Activated CD4-positive, alpha-beta T cell treated with anti-CD3 and anti-CD28 coated beads for 36 hours (primary cell): ENCODE measurements around the gene GALNT13. TPM values are rescaled to one million over a fixed set of nuclear protein-coding genes. Genes with fewer than 3 reads are reported as not detected.

Experiments
- ATAC-seq: fragments of 200-7000 bp; cut with Tn5 transposase; one replicate; pipeline ENCODE4 v1.10.0; 2021; ENCODE audit warnings: mild to moderate bottlenecking, moderate library complexity
- CTCF ChIA-PET: fragments of 350-600 bp; sonication (Branson Sonifier 250); formaldehyde crosslinking; loops from one replicate; lab custom pipeline; 2021; ENCODE audit warnings: antibody characterized with exemption; lab: Charles Lee
- POLR2A ChIA-PET: fragments of 350-600 bp; sonication (Branson Sonifier 250); formaldehyde crosslinking; loops from one replicate; lab custom pipeline; 2021; ENCODE audit warnings: antibody characterized with exemption, inconsistent platforms; lab: Charles Lee
- DNase-seq: peaks from one replicate; pipeline ENCODE4 v3.0.0-alpha.2; 2020
- H3K27ac Mint-ChIP-seq: one replicate; pipeline ENCODE4 v1.8.0; 2021; ENCODE audit warnings: mixed read lengths
- H3K27me3 Mint-ChIP-seq: one replicate; pipeline ENCODE4 v1.8.0; 2021; ENCODE audit warnings: mixed read lengths
- H3K36me3 Mint-ChIP-seq: one replicate; pipeline ENCODE4 v1.8.0; 2021; ENCODE audit warnings: low read depth, mixed read lengths
- H3K4me1 Mint-ChIP-seq: one replicate; pipeline ENCODE4 v1.8.0; 2021; ENCODE audit warnings: mixed read lengths
- H3K4me3 Mint-ChIP-seq: one replicate; pipeline ENCODE4 v1.8.0; 2021; ENCODE audit warnings: mild to moderate bottlenecking, moderate library complexity, mixed read lengths
- H3K9me3 Mint-ChIP-seq: one replicate; pipeline ENCODE4 v1.8.0; 2021; ENCODE audit warnings: low read depth, mixed read lengths
- intact Hi-C, 2 experiments: fragments of 100-400 bp; cut with DNase I in 1 of 2; cut with micrococcal nuclease in 1 of 2; formaldehyde crosslinking; loops; one replicate each; pipeline versions ENCODE4 v1.14.2 to v1.15.1; 2022 to 2024; cut with DNase I, micrococcal nuclease
- total RNA-seq, 2 experiments: library from RNA; stranded (reverse); gene quantifications; one replicate each; pipeline ENCODE4 v1.2.3, GENCODE V29; 2021

The GALNT13 gene
- total RNA-seq, 2 experiments from 2014 or later, result not detected

- no peaks in the 10 kb centered on the region for H3K27me3 Mint-ChIP-seq
- H3K36me3 Mint-ChIP-seq, result no peaks in the 10 kb centered on the region
- ATAC-seq (no peak), DNase-seq (no peak)
- POLR2A ChIA-PET, result no interaction called here
- peaks cover 1% of the 10 kb centered on the region for H3K9me3 Mint-ChIP-seq
- intact Hi-C loops, result no loop called here
- CTCF ChIA-PET, result no interaction called here
- H3K4me1 Mint-ChIP-seq, result no peaks in the 10 kb centered on the region
- no peak overlapping the region for H3K27ac Mint-ChIP-seq
- no peak overlapping the region for H3K4me3 Mint-ChIP-seq
Observed at GRCh38 chr2:153953761-153954160, 82.0 kb downstream of the GALNT13 start.

- H3K4me1 Mint-ChIP-seq, result no peaks in the 10 kb centered on the region
- ChIA-PET CTCF (no interaction called here), POLR2A (no interaction called here)
- DNase-seq (no peak), ATAC-seq (no peak)
- no peaks in the 10 kb centered on the region for H3K27me3 Mint-ChIP-seq
- peaks cover 11% of the 10 kb centered on the region for H3K9me3 Mint-ChIP-seq
- H3K36me3 Mint-ChIP-seq, result no peaks in the 10 kb centered on the region
- H3K4me3 Mint-ChIP-seq, result no peak overlapping the region
- intact Hi-C loops, result no loop called here
- no peak overlapping the region for H3K27ac Mint-ChIP-seq
Observed at GRCh38 chr2:153963256-153963655, 91.5 kb downstream of the GALNT13 start.

GRCh38 chr2:153967248-153967973 is 95.7 kb downstream of the GALNT13 start:
- intact Hi-C loops, result no loop called here
- no peak overlapping the region for H3K27ac Mint-ChIP-seq
- no peak for ATAC-seq
- no peak for DNase-seq
- H3K4me1 Mint-ChIP-seq, result no peaks in the 10 kb centered on the region
- ChIA-PET POLR2A (no interaction called here), CTCF (no interaction called here)
- H3K36me3 Mint-ChIP-seq, result no peaks in the 10 kb centered on the region
- H3K4me3 Mint-ChIP-seq, result no peak overlapping the region
- H3K9me3 Mint-ChIP-seq, result peaks cover 5% of the 10 kb centered on the region
- no peaks in the 10 kb centered on the region for H3K27me3 Mint-ChIP-seq

GRCh38 chr2:153971250-153971649 is 99.5 kb downstream of the GALNT13 start:
- POLR2A ChIA-PET, result no interaction called here
- Mint-ChIP-seq H3K27ac (no peak overlapping the region), H3K4me3 (no peak overlapping the region), H3K36me3 (no peaks in the 10 kb centered on the region), H3K4me1 (no peaks in the 10 kb centered on the region), H3K9me3 (peaks cover 5% of the 10 kb centered on the region), H3K27me3 (no peaks in the 10 kb centered on the region)
- DNase-seq, result no peak
- ATAC-seq, result no peak
- CTCF ChIA-PET, result no interaction called here
- intact Hi-C loops, result no loop called here

GRCh38 chr2:153971855-153972254 is 100.1 kb downstream of the GALNT13 start:
- H3K4me3 Mint-ChIP-seq, result no peak overlapping the region
- DNase-seq (no peak), ATAC-seq (no peak)
- H3K27me3 Mint-ChIP-seq, result no peaks in the 10 kb centered on the region
- H3K36me3 Mint-ChIP-seq, result no peaks in the 10 kb centered on the region
- H3K9me3 Mint-ChIP-seq, result peaks cover 5% of the 10 kb centered on the region
- POLR2A ChIA-PET, result no interaction called here
- H3K27ac Mint-ChIP-seq, result no peak overlapping the region
- CTCF ChIA-PET, result no interaction called here
- no peaks in the 10 kb centered on the region for H3K4me1 Mint-ChIP-seq
- intact Hi-C loops, result no loop called here

GRCh38 chr2:153972412-153972811 is 100.7 kb downstream of the GALNT13 start:
- intact Hi-C loops, result no loop called here
- no peak for DNase-seq
- Mint-ChIP-seq H3K27ac (no peak overlapping the region), H3K36me3 (no peaks in the 10 kb centered on the region), H3K27me3 (no peaks in the 10 kb centered on the region), H3K4me1 (no peaks in the 10 kb centered on the region), H3K9me3 (peaks cover 5% of the 10 kb centered on the region), H3K4me3 (no peak overlapping the region)
- ATAC-seq, result no peak
- POLR2A ChIA-PET, result no interaction called here
- CTCF ChIA-PET, result no interaction called here

GRCh38 chr2:153986488-153987229 is 114.9 kb downstream of the GALNT13 start:
- no peak overlapping the region for H3K4me3 Mint-ChIP-seq
- H3K27me3 Mint-ChIP-seq, result no peaks in the 10 kb centered on the region
- ChIA-PET POLR2A (no interaction called here), CTCF (no interaction called here)
- ATAC-seq (no peak), DNase-seq (no peak)
- peaks cover 9% of the 10 kb centered on the region for H3K9me3 Mint-ChIP-seq
- H3K36me3 Mint-ChIP-seq, result no peaks in the 10 kb centered on the region
- intact Hi-C loops, result no loop called here
- H3K4me1 Mint-ChIP-seq, result no peaks in the 10 kb centered on the region
- H3K27ac Mint-ChIP-seq, result no peak overlapping the region

- POLR2A ChIA-PET, result no interaction called here
- intact Hi-C loops, result no loop called here
- Mint-ChIP-seq H3K4me1 (no peaks in the 10 kb centered on the region), H3K36me3 (no peaks in the 10 kb centered on the region), H3K9me3 (peaks cover 14% of the 10 kb centered on the region), H3K27ac (no peak overlapping the region), H3K4me3 (no peak overlapping the region), H3K27me3 (no peaks in the 10 kb centered on the region)
- no peak for DNase-seq
- no peak for ATAC-seq
- CTCF ChIA-PET, result no interaction called here
Observed at GRCh38 chr2:153990771-153991170, 119.0 kb downstream of the GALNT13 start.

GRCh38 chr2:154013514-154013913 is 141.8 kb downstream of the GALNT13 start:
- no peak overlapping the region for H3K4me3 Mint-ChIP-seq
- CTCF ChIA-PET, result no interaction called here
- no peak for ATAC-seq

GRCh38 chr2:154015233-154015632 is 143.5 kb downstream of the GALNT13 start:
- Mint-ChIP-seq H3K4me1 (no peaks in the 10 kb centered on the region), H3K27me3 (no peaks in the 10 kb centered on the region), H3K4me3 (no peak overlapping the region), H3K9me3 (peaks cover 15% of the 10 kb centered on the region), H3K27ac (no peak overlapping the region), H3K36me3 (no peaks in the 10 kb centered on the region)
- ATAC-seq (no peak), DNase-seq (no peak)
- CTCF ChIA-PET, result interaction anchor here (0.7 kb wide), 1 partner anchor 8 kb away, joined by 3 read pairs; no protein-coding TSS in a partner anchor
- POLR2A ChIA-PET, result no interaction called here
- intact Hi-C loops, result no loop called here

More at GRCh38 chr2:154013514-154013913, 141.8 kb downstream of the GALNT13 start:
- POLR2A ChIA-PET, result no interaction called here
- no peak for DNase-seq
- no peak overlapping the region for H3K27ac Mint-ChIP-seq
- H3K36me3 Mint-ChIP-seq, result no peaks in the 10 kb centered on the region
- peaks cover 23% of the 10 kb centered on the region for H3K9me3 Mint-ChIP-seq
- no peaks in the 10 kb centered on the region for H3K4me1 Mint-ChIP-seq
- H3K27me3 Mint-ChIP-seq, result no peaks in the 10 kb centered on the region
- intact Hi-C loops, result no loop called here

- Mint-ChIP-seq H3K4me1 (no peaks in the 10 kb centered on the region), H3K9me3 (peaks cover 8% of the 10 kb centered on the region), H3K36me3 (no peaks in the 10 kb centered on the region), H3K27ac (no peak overlapping the region), H3K4me3 (no peak overlapping the region), H3K27me3 (no peaks in the 10 kb centered on the region)
- POLR2A ChIA-PET, result no interaction called here
- intact Hi-C loops, result no loop called here
- CTCF ChIA-PET, result no interaction called here
- ATAC-seq (no peak), DNase-seq (no peak)
Observed at GRCh38 chr2:154029504-154029903, 157.8 kb downstream of the GALNT13 start.

GRCh38 chr2:154032220-154032619 is 160.5 kb downstream of the GALNT13 start:
- Mint-ChIP-seq H3K9me3 (peaks cover 2% of the 10 kb centered on the region), H3K27ac (no peak overlapping the region), H3K27me3 (no peaks in the 10 kb centered on the region), H3K4me1 (no peaks in the 10 kb centered on the region), H3K4me3 (no peak overlapping the region), H3K36me3 (no peaks in the 10 kb centered on the region)
- CTCF ChIA-PET, result no interaction called here
- POLR2A ChIA-PET, result no interaction called here
- intact Hi-C loops, result no loop called here
- DNase-seq (no peak), ATAC-seq (no peak)
